Measurements from ENCODE around the gene ZSWIM3.

ZSWIM3 gene

GRCh38 chr20:45921337-45922189 is 64.1 kb downstream of the ZSWIM3 start:
- TF ChIP-seq PPARA (CRISPR knock-in tag; IDR thresholded peaks at IDR 0.05; ENCODE audit: borderline replicate concordance), result no peak
- no peak for TF ChIP-seq TSHZ2 (CRISPR knock-in tag; IDR thresholded peaks at IDR 0.05)
- ATAC-seq, result no peak

- TF ChIP-seq SNAI2 (CRISPR knock-in tag; IDR thresholded peaks at IDR 0.05), result no peak
- TF ChIP-seq ESRRG (CRISPR knock-in tag; IDR thresholded peaks at IDR 0.05), result no peak
- no peak for TF ChIP-seq CSRNP3 (CRISPR knock-in tag; IDR thresholded peaks at IDR 0.05)
- TF ChIP-seq RARB (CRISPR knock-in tag; IDR thresholded peaks at IDR 0.05), result no peak
- no peak for TF ChIP-seq ISL1 (CRISPR knock-in tag; IDR thresholded peaks at IDR 0.05)
- TF ChIP-seq ARNTL (CRISPR knock-in tag; IDR thresholded peaks at IDR 0.05; ENCODE audit: borderline replicate concordance, low read depth), result no peak
- no peak for TF ChIP-seq CREB5 (CRISPR knock-in tag; IDR thresholded peaks at IDR 0.05; ENCODE audit: low read depth)
- no peak for TF ChIP-seq OSR1 (CRISPR knock-in tag; IDR thresholded peaks at IDR 0.05)
- no peak for TF ChIP-seq ZFP3 (CRISPR knock-in tag; IDR thresholded peaks at IDR 0.05)
- no peak for TF ChIP-seq GLIS3 (CRISPR knock-in tag; IDR thresholded peaks at IDR 0.05)
- no peak for TF ChIP-seq ZC3H10 (CRISPR knock-in tag; IDR thresholded peaks at IDR 0.05)
- TF ChIP-seq PPARA (CRISPR knock-in tag; IDR thresholded peaks at IDR 0.05; ENCODE audit: borderline replicate concordance), result no peak
- no peak; the same call in 2 of the 3 replicates for ATAC-seq
Observed at GRCh38 chr20:45924391-45925261, 67.2 kb downstream of the ZSWIM3 start.

- TF ChIP-seq CREB5 (CRISPR knock-in tag; IDR thresholded peaks at IDR 0.05; ENCODE audit: low read depth) (no peak), GLIS3 (CRISPR knock-in tag; IDR thresholded peaks at IDR 0.05) (no peak), CSRNP3 (CRISPR knock-in tag; IDR thresholded peaks at IDR 0.05) (no peak), ISL1 (CRISPR knock-in tag; IDR thresholded peaks at IDR 0.05) (no peak), SNAI2 (CRISPR knock-in tag; IDR thresholded peaks at IDR 0.05) (no peak), TCF4 (CRISPR knock-in tag; IDR thresholded peaks at IDR 0.05; ENCODE audit: borderline replicate concordance) (no peak), TSHZ2 (CRISPR knock-in tag; IDR thresholded peaks at IDR 0.05) (no peak), ARNTL (CRISPR knock-in tag; IDR thresholded peaks at IDR 0.05; ENCODE audit: borderline replicate concordance, low read depth) (no peak), OSR1 (CRISPR knock-in tag; IDR thresholded peaks at IDR 0.05) (no peak), TOX (CRISPR knock-in tag; IDR thresholded peaks at IDR 0.05; ENCODE audit: borderline replicate concordance) (no peak)
- no peak for ATAC-seq
Observed at GRCh38 chr20:45925821-45926506, 68.5 kb downstream of the ZSWIM3 start.
